ENCODE measurements around the gene NRXN3.

DNA sequence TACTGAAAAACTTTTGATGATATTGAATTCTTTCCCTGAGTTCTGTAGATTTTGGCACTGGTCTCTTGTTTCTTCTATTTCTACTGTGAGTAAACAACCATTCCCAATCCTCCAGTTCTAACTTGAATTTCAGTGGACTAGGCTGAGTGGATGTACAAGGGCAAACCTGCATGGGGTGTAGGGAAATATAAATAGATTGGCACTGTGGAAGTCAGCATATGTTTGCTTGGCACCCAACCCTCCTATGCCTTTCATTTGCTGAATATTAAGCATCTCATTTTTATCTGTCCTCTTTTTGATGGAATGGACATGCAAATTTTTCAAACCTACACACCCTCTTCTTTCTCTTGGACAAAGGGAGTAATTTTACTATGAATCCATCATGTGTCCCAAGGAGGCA, 1212.9 kb downstream of the NRXN3 start:
- TF ChIP-seq, protein P1, sequence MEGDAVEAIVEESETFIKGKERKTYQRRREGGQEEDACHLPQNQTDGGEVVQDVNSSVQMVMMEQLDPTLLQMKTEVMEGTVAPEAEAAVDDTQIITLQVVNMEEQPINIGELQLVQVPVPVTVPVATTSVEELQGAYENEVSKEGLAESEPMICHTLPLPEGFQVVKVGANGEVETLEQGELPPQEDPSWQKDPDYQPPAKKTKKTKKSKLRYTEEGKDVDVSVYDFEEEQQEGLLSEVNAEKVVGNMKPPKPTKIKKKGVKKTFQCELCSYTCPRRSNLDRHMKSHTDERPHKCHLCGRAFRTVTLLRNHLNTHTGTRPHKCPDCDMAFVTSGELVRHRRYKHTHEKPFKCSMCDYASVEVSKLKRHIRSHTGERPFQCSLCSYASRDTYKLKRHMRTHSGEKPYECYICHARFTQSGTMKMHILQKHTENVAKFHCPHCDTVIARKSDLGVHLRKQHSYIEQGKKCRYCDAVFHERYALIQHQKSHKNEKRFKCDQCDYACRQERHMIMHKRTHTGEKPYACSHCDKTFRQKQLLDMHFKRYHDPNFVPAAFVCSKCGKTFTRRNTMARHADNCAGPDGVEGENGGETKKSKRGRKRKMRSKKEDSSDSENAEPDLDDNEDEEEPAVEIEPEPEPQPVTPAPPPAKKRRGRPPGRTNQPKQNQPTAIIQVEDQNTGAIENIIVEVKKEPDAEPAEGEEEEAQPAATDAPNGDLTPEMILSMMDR (conservative IDR thresholded peaks at IDR 0.05; ENCODE audit: low read depth in 2 of 2), result no peak
- TF ChIP-seq REST (IDR thresholded peaks at IDR 0.05; ENCODE audit: unreplicated experiment) (no peak), CREB1 (CRISPR knock-in tag; IDR thresholded peaks at IDR 0.05; ENCODE audit: low read depth) (no peak), JUNB (IDR thresholded peaks at IDR 0.05; ENCODE audit: unreplicated experiment) (no peak)
- TF ChIP-seq, protein P2, sequence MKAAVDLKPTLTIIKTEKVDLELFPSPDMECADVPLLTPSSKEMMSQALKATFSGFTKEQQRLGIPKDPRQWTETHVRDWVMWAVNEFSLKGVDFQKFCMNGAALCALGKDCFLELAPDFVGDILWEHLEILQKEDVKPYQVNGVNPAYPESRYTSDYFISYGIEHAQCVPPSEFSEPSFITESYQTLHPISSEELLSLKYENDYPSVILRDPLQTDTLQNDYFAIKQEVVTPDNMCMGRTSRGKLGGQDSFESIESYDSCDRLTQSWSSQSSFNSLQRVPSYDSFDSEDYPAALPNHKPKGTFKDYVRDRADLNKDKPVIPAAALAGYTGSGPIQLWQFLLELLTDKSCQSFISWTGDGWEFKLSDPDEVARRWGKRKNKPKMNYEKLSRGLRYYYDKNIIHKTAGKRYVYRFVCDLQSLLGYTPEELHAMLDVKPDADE (IDR thresholded peaks at IDR 0.05), result no peak

All from GM23338 (cell line).